A673 (cell line): ENCODE measurements around the gene ADCYAP1R1.

Experiments used
- EZH2 ChIP-seq: fragments of 200-600 bp; sonication (generic); IDR thresholded peaks from 2 replicates; pipeline ENCODE4 v1.6.1; 2017; ENCODE audit warnings: borderline replicate concordance, low read depth, mild to moderate bottlenecking, mixed read lengths, antibody characterized with exemption, low read length; ENCODE audit not compliant: poor library complexity, severe bottlenecking
- TF ChIP-seq, protein P1 (sequence below): fragments of 300-800, 200-600 bp; sonication (generic); conservative IDR thresholded peaks from 2 replicates; pipeline ENCODE4 v1.5.1; 2017; ENCODE audit warnings: low read depth, mild to moderate bottlenecking, antibody characterized with exemption, low read length, moderate library complexity, mixed read lengths

DNA sequence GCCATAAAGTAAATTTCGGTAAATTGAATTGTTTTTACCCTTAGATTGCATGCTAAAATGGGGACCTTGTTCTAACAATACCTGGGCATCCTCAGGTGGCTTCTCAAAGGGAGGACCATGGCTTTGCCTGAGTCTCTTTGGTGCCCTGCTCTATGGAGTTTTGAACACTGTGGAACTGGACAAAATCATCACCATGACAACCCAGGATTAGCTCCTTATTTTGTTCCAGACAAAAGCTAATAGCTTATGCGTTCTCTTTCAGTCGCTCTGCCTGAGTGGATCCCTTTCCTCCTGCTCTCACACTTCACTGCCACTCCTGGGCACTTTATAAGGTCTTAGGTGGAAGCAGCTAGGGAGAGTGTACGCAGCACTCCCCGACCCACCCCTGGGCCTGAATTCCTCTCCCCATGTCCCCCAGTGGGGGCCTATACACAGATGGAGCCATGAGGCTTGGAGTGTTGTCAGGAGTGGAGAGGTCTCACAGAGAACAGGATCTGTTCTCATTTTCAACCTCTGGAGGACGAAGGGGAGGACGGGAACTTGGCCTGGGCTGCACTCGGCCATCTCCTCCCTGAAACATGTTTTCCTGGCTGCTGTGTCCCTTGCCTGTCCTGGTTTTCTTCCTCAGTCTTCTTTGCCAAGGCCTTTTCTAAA, 19.0 kb downstream of the ADCYAP1R1 start:
- TF ChIP-seq, protein P1, sequence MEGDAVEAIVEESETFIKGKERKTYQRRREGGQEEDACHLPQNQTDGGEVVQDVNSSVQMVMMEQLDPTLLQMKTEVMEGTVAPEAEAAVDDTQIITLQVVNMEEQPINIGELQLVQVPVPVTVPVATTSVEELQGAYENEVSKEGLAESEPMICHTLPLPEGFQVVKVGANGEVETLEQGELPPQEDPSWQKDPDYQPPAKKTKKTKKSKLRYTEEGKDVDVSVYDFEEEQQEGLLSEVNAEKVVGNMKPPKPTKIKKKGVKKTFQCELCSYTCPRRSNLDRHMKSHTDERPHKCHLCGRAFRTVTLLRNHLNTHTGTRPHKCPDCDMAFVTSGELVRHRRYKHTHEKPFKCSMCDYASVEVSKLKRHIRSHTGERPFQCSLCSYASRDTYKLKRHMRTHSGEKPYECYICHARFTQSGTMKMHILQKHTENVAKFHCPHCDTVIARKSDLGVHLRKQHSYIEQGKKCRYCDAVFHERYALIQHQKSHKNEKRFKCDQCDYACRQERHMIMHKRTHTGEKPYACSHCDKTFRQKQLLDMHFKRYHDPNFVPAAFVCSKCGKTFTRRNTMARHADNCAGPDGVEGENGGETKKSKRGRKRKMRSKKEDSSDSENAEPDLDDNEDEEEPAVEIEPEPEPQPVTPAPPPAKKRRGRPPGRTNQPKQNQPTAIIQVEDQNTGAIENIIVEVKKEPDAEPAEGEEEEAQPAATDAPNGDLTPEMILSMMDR: no peak
- TF ChIP-seq EZH2: no peak
